OCI-LY7 (cell line): ENCODE results near the gene RPS6KA2.

Source experiments
- CTCF ChIP-seq: fragments of 200-600 bp; sonication (generic); conservative IDR thresholded peaks from 2 replicates; pipeline ENCODE4 v1.5.1; 2014; ENCODE audit warnings: mild to moderate bottlenecking, antibody characterized with exemption, low read length, moderate library complexity, mixed read lengths
- EZH2phosphoT487 ChIP-seq: fragments of 200-600 bp; sonication (generic); IDR thresholded peaks from 2 replicates; pipeline ENCODE4 v1.6.1; 2018; ENCODE audit warnings: low read depth, borderline replicate concordance, mild to moderate bottlenecking, mixed run types, antibody characterized with exemption, low read length, moderate library complexity, mixed read lengths

DNA sequence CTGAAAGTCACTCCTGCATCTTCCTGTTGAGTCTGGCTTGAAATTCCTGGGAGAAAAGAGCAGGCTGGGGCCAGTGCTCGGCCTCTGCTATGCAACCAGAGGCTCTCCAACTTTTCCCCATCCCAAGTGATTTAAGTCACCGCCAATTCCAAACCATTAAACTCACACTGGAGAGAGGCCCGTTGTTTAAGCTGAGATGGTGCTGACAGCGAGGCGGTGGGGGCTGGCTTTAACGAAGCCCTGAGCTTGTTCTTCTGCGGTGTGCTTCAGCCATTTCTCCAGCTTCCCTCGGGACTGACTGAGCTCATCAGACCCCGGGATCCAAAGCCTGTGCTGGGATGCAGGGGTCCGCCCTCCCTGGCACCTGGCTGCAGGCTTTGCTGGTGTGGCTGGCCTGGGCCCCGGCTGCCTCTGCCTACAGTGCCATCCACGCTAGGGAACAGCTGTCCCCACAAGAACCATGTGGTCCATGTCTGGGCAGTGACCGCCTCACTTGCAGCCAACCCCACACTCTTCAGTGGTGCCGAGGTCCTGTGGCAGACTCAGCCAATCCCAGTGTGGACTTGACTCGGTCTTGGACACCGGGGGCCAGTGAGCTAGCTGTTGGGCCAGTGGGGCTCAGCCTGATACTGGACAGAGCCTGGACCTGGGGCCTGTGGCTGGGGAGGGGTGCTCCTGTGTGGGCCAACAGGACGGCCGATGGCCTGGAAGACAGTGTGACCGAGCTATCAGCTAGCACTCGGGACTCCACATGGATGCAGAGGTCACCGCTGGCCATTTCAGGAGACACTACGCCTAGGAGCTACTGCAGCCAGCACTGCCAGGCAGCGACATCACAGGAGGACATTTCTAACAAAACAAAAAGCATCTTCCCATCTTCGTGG lies 61.7 kb downstream of the RPS6KA2 start:
- TF ChIP-seq CTCF, result no peak
- TF ChIP-seq EZH2phosphoT487, result no peak
